ENCODE measurements around the gene WHAMM. TPM values are rescaled to one million over a fixed set of nuclear protein-coding genes. Genes with fewer than 3 reads are reported as not detected.

WHAMM gene
- total and polyA plus RNA-seq, 2 of the 4 experiments (the other 2 are of a cell fraction) = 1.4 to 4.1 TPM

GRCh38 chr15:82871358-82871757 lies 61.9 kb downstream of the WHAMM start:
- no peak for TF ChIP-seq CTCF (conservative IDR thresholded peaks at IDR 0.05; ENCODE audit: low read depth, low read length)
- TF ChIP-seq NFE2L2 (IDR thresholded peaks at IDR 0.05; ENCODE audit: low read depth, low read length) = no peak
- TF ChIP-seq RAD21 (IDR thresholded peaks at IDR 0.05; ENCODE audit: low read length) = no peak
- no peak for TF ChIP-seq CEBPB (IDR thresholded peaks at IDR 0.05; ENCODE audit: low read depth, low read length)
- no peak for TF ChIP-seq MAFK (IDR thresholded peaks at IDR 0.05; ENCODE audit: low read depth, low read length)
- no peak for TF ChIP-seq FOS (IDR thresholded peaks at IDR 0.05; ENCODE audit: low read depth, low read length)
- no peak for TF ChIP-seq BHLHE40 (IDR thresholded peaks at IDR 0.05; ENCODE audit: low read depth, low read length)
- TF ChIP-seq MAZ (IDR thresholded peaks at IDR 0.05; ENCODE audit: borderline replicate concordance, low read depth, low read length) = no peak
- no peak for TF ChIP-seq RFX5 (IDR thresholded peaks at IDR 0.05; ENCODE audit: low read depth, low read length)
- TF ChIP-seq SMC3 (IDR thresholded peaks at IDR 0.05; ENCODE audit: low read depth, low read length) = no peak
- no peak for TF ChIP-seq USF2 (IDR thresholded peaks at IDR 0.05; ENCODE audit: low read depth, low read length)
- no peak for TF ChIP-seq RCOR1 (IDR thresholded peaks at IDR 0.05; ENCODE audit: insufficient replicate concordance, low read length)
- TF ChIP-seq POLR2A (IDR thresholded peaks at IDR 0.05; ENCODE audit: low read depth, low read length) = no peak
- no peak for TF ChIP-seq CHD1 (IDR thresholded peaks at IDR 0.05; ENCODE audit: low read depth, low read length)
- no peak for TF ChIP-seq MXI1 (IDR thresholded peaks at IDR 0.05; ENCODE audit: borderline replicate concordance, low read depth, low read length)
- TF ChIP-seq ELK1 (IDR thresholded peaks at IDR 0.05; ENCODE audit: borderline replicate concordance, low read depth, low read length) = no peak
- intact Hi-C loops (cut with micrococcal nuclease) = no loop called here
- BruUV-seq (replicated peaks) = no TSS peak

More at GRCh38 chr15:82871358-82871757, 61.9 kb downstream of the WHAMM start:
- Histone ChIP-seq H4K20me1 (ENCODE audit: insufficient read depth, low read length) (no peaks in the 10 kb centered on the region), H3K9me3 (ENCODE audit: control insufficient read depth, insufficient read depth, low read length) (no peaks in the 10 kb centered on the region), H3K9me1 (ENCODE audit: insufficient read depth, low read length) (peaks cover 4% of the 10 kb centered on the region; the same call in 1 of the 2 replicates), H3K14ac (replicated peaks; ENCODE audit: low read depth, low read length) (no peak overlapping the region), H2AK5ac (ENCODE audit: low read depth, low read length) (no peak overlapping the region), H3K36me3 (ENCODE audit: control insufficient read depth, insufficient read depth, low read length) (no peaks in the 10 kb centered on the region), H2BK15ac (ENCODE audit: low read depth, low read length) (no peak overlapping the region), H3K23ac (ENCODE audit: low read depth, low read length) (no peak overlapping the region), H3K56ac (ENCODE audit: extremely low read depth, insufficient read depth, low read length) (no peak overlapping the region), H3K79me1 (ENCODE audit: low read depth in 1 of 2, low read length in 2 of 2) (no peaks in the 10 kb centered on the region), H2AFZ (replicated peaks; ENCODE audit: low read length, poor library complexity) (no peak overlapping the region), H3K27ac (ENCODE audit: insufficient read depth, low read length) (no peak overlapping the region), H3K18ac (ENCODE audit: low read depth, low read length) (no peak overlapping the region), H4K91ac (ENCODE audit: insufficient read depth, low read depth, low read length) (no peak overlapping the region), H3K9ac (ENCODE audit: low read depth, low read length) (no peak overlapping the region), H3K4ac (ENCODE audit: low read depth, low read length) (no peak overlapping the region), H4K5ac (ENCODE audit: low read depth, low read length) (no peak overlapping the region), H2AK9ac (replicated peaks; ENCODE audit: low read depth, low read length, poor library complexity) (no peak overlapping the region), H3K4me1 (ENCODE audit: control insufficient read depth, insufficient read depth, low read length) (0 out of 2 replicates have a peak, but pooled peaks cover 1% of the 10 kb centered on the region), H2BK120ac (ENCODE audit: low read depth, low read length) (no peak overlapping the region), H2BK5ac (ENCODE audit: low read depth, low read length, poor library complexity, severe bottlenecking) (no peak overlapping the region), H3K4me2 (ENCODE audit: low read depth, low read length) (no peak overlapping the region), H2BK20ac (ENCODE audit: low read depth, low read length) (no peak overlapping the region), H3K27me3 (ENCODE audit: control insufficient read depth, insufficient read depth, low read length) (no peaks in the 10 kb centered on the region), H4K8ac (ENCODE audit: low read depth in 2 of 2, low read length in 2 of 2) (no peak overlapping the region), H3K4me3 (ENCODE audit: insufficient read depth, low read depth, low read length) (no peak overlapping the region)
- ChIA-PET POLR2A (ENCODE audit: unreplicated experiment) (no interaction called here), CTCF (no interaction called here)
- in situ Hi-C loops (cut with MboI; ENCODE audit: low sequenced_read_pairs) (no loop called here), dilution Hi-C loops (cut with HindIII; ENCODE audit: low sequenced_read_pairs, unreplicated experiment) (no loop called here)
- ATAC-seq (ENCODE audit: low read depth) (no peak), DNase-seq (no peak)
- 43% methylated on average over 2 of the region's 5 CpGs; no CpG with 5 or more reads in 1 of the 2 experiments for WGBS, 2 experiments (ENCODE audit: extremely low coverage in 2 of 2, insufficient read length in 1 of 2)
